HG02623 (cell line): ENCODE measurements around the gene KLHL26.

Source experiments
- ATAC-seq: cut with Tn5 transposase; IDR thresholded peaks from one replicate; pipeline ENCODE4 v1.9.1; 2021; ENCODE audit warnings: moderate library complexity; ENCODE audit not compliant: unreplicated experiment

The KLHL26 gene

DNA sequence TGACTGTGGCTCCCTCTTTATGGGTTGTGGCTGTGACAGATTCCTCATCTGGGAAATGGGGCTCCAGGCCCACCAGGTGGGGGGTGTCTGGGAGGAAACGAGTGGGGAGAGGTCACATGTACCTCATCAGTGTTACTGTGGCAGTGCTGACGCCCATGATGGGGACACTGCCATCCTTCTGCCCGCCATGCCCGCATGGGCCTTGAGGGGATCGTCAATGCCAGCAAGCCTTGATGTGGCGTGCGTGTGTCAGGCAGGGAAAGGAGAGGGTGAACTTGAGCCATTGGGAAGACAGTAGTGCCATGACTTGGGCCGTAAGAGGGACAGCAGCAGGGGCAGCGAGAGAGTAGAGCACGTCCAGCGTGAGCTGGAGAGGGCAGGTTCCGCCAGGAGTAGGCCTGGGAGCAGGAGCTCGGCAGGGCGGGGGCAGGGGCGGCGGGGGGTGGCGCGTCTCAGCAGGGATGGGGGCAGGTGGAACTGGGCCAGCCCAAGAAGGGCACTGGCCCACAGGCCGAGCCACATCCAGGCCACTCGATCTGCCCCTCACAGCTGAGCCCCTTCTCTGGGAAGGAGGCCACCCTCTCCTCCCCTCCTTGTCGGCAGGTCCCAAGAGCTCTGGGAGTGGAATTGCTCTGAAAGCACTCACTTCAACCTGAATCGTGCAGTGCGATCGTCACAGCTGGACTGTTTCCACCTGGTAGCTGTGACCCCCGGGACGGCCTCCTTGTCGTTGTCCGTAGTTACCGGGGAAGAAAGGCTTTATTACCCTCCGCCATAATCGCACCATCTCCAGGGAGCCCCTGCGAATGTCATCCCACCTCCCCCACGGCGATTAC, 9.9 kb downstream of the KLHL26 start:
- no peak for ATAC-seq

GRCh38 chr19:18647371-18647767, 10.5 kb downstream of the KLHL26 start:
- no peak for ATAC-seq

- ATAC-seq, result no peak
Observed at GRCh38 chr19:18647807-18648206, 11.0 kb downstream of the KLHL26 start.

DNA sequence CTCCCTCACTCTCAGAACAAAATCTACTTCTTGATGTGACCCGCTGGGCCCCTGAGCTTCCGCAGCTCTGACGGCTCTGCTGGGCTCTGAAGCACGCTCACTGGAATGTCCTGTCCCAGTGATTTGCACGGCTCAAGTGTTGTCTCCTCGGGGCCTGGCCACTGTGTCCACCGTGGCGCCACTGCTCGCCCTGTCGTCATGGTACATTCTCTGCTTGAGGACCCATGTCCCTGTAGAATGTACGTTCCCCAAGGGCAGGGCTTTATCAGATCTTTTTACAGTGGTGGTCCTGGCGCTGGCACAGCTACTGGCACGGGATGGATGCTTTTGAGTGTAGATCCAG, 12.1 kb downstream of the KLHL26 start:
- no peak for ATAC-seq

DNA sequence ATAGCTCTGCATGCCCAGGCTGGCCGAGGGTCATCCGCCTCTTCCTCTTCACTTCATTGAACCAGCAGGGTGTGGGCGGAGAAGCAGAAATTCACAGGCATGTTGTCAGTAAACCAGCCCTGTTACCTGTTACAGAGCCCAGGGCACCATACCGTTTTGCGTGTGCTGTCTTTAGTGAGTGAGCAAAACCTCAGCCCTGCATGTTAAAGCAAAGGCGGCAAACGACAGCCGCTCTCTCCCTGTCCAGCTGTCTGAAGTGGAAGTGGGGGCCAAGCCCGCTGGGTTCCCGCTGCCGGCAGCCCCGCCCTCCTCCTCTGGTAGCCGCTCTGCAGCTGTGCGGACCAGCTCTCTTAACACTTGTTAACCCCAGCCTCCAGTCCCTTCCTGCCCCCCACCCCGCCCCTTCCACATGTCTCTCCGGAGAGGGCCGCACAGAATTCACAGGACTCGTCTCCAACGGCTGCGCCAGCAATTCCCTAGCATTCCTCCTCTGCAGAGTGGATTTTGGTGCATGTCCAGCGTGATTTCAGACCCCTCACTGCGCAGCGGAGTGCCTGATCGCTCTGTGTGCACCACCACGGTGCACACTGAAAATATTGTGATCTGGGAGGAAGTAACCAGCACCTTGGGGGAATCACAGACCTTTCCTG, 12.7 kb downstream of the KLHL26 start:
- no peak for ATAC-seq

GRCh38 chr19:18650021-18650390, 13.2 kb downstream of the KLHL26 start:
- ATAC-seq, result no peak

GRCh38 chr19:18650468-18651041, 13.7 kb downstream of the KLHL26 start:
- ATAC-seq, result no peak

GRCh38 chr19:18651300-18651699, 14.5 kb downstream of the KLHL26 start:
- no peak for ATAC-seq

DNA sequence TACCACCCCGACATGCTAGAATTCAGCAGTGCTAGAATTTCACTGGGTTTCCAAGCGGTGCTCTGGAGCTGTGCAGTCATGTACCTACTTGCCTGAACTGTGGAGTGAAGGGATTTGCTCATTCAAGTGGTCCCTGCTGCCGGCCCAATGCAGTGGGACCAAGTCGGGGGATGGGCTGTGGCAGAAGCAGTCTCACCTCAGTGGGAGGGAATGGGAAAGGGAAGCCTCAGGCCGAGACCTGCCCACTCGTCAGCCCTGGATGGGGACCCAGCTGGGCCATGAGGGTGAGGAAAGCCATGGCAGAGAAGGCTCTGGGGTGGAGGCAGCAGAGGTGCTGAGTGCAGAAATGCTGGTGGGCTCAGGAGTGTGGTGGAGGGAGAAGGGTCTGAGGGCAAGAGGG, 14.9 kb downstream of the KLHL26 start:
- ATAC-seq, result no peak

DNA sequence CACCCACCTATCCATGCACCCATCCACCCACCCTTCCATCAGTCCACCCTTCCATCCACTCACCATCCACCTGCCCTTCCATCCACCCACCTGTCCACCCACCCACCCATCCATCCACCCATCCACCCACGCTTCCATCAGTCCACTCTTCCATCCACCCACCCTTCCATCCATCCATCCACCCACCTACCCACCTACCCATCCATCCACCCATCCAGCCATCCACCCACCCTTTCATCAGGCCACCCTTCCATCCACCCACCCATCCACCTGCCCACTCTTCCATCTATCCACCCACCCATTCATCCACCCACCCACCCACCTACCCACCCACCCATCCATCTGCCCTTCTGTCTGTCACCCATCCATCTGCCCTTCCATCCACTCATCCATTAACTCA, 17.0 kb downstream of the KLHL26 start:
- ATAC-seq, result no peak

GRCh38 chr19:18654469-18654868, 17.6 kb downstream of the KLHL26 start:
- no peak for ATAC-seq

DNA sequence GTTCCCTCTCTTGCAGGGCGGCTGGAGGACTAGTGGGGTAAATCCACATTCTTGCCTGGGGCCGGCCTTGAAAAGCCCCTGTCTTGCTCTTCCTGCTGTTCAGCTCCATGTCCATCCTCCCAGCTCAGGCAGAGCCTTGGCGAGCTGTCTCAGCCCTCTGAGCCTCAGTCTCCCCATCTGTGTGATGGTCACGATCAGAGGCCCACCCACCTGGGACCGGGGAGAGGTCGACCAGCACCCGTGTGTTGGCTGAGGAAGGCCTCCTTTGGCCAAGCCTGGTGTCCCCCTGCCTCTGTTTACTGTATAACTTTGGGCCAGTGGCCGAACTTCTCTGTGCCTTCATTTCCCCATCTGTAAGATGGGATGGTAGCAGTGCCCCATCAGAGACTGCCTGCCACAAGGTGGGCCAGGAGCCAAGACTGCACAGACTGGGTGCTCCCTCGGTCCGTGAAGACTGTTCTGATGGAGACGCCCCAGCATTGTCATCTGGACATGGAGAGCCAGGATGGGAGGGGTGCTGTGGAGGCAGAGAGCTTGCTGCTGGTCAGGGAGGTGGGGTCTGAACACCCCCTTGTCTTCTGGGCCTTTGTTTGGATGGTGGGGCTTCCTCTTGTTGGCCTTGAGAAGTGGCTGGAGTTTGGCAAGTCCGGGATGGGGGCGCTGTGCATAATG, 18.5 kb downstream of the KLHL26 start:
- ATAC-seq, result no peak

GRCh38 chr19:18656337-18657086, 19.7 kb downstream of the KLHL26 start:
- ATAC-seq, result no peak

GRCh38 chr19:18657590-18658365, 20.9 kb downstream of the KLHL26 start:
- no peak for ATAC-seq

DNA sequence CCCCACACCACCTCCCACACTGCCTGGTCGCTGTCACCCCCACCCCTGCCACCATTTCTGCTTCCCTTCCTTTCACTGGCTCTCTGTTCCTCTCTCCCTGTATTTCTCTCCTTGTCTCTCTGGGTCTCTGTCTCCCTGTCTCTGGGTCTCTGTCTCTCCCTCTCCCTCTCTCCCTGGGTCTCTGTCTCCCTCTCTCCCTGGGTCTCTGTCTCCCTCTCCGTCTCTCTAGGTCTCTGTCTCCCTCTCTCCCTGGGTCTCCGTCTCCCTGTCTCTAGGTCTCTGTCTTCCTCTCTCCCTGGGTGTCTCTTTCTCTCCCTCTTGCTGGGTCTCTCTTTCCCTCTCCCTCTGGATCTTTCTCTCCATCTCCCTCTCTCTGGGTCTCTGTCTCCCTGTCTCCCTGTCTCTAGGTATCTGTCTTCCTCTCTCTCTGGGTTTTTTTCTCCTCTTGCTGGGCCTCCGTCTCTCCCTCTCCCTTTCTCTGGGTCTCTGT, 21.6 kb downstream of the KLHL26 start:
- ATAC-seq, result no peak

DNA sequence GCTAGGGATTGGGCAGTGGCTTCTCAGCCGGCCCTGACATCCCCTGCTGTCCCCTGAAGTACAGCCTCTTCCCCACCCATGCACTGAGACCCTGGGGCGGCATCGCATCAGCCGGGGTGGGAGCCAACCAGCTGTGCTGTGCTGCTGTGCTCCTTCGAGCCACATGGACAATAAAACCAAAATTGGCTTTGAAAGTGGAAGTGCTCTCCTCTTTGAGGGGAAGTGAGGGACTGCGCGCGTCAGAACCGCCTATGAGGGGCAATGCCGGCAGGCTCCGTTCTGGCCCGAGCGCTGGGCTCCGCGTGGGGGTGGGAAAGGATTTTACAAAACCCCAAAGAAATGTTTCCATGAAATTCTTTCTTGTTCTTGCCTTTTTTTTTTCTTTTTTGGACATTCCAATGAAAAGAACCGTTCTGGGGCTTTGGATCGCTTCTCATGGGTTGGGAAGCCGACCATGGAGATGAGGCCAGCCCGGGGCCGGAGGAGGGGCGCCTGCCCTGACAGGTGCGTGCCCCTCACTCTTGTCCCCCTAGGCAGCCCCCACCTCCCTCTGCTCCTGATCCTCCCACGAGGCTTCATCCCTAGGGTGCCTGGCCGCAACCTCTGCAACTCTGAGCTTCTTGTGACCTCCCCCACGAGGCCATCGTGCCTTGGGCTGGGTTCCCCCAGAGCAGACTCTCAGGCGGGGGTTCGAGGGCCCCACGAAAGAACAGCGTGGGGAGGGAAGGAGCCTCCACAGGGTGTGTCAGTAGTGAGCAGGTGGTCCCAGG, 22.6 kb downstream of the KLHL26 start:
- no peak for ATAC-seq

DNA sequence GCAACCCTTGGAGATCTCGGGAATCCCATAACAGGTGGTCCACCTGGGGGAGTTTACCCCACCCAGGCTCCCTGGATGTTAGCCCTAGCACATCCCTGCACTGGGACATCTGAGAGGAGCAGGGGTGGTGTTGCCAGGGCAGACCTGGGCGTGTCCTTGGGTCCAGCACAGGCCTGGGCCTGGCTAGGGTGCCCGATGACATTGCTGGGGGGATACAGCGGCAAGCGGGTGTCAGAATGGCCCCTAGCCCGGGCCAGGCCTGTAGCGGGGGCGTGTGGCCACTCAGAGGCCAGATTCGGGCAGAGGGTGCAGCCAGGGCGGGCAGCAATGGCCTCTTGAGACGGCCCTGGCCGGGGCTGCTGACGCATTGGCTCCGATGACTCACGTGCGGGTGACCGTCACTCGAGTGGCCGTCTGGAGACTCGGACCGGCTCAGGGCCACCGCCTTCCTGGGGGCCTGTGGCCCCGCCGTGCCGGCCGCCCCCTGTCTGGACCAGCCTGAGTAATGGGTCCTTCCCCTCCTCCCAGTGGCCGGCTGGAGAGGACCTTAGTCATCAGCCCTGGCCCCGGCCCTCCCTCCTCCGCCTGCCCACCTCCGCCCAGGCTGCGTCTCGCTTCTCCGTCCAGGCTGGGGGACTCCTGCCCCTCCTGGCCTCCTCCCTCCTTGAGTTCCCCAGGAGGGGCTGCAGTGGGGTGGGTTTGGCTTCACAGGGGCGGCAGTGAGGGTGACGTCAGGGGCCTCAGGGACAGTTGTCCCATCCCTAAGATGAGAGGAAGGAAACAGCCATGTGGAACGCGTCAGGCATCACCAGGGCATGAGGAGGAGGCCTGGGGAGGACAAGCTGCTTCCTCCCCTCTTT, 23.5 kb downstream of the KLHL26 start:
- ATAC-seq, result no peak

- ATAC-seq, result no peak
Observed at GRCh38 chr19:18660939-18661670, 24.3 kb downstream of the KLHL26 start.
